RWPE1 (cell line): Measurements from ENCODE around the gene THAP6.
"Not testable (repeated sequence)": the region's sequence is repeated elsewhere in the genome, so short reads cannot be mapped to it uniquely, and the experiment has no call there.

Experiments
- CTCF ChIA-PET: fragments of 350-600 bp; sonication (Branson Sonifier 250); formaldehyde crosslinking; extraction: SDS; loops from one replicate; lab custom pipeline; 2021; lab: Yijun Ruan, JAX
- POLR2A ChIA-PET: fragments of 400-600 bp; formaldehyde crosslinking; extraction: SDS; loops from one replicate; lab custom pipeline; 2020; ENCODE audit warnings: antibody characterized with exemption; ENCODE audit not compliant: low non-redundant PET; lab: Yijun Ruan, JAX
- DNase-seq: peaks from one replicate; pipeline ENCODE4 v3.0.0; 2012; ENCODE audit warnings: low spot score
- H3K27ac ChIP-seq: fragments of 450-650 bp; 2 replicates; pipeline ENCODE4 v1.5.1; 2017
- TF ChIP-seq, protein P1 (sequence below): fragments of 450-650 bp; conservative IDR thresholded peaks from 2 replicates; pipeline ENCODE4 v1.5.1; 2017; ENCODE audit warnings: low read depth, mild to moderate bottlenecking

THAP6 gene

DNA sequence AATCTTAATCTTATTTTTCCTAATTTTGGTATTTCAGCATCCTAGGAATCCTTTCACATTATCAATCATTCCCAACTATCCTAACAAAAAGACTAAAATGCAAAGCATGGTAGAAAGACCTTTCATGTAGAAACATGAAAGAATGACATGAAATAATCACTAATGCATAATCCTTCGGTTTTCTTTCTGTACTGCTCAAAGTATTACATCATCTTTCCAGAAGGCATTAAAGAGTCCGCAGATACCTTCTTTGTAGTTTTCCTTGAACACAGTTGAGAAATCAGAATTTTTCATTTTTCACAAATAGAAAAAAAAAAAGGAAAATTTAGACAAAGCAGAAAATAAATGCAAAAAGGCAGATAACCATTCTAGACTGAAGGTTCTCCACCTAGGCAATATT is 11.6 kb upstream of the THAP6 start:
- ChIA-PET CTCF (no interaction called here), POLR2A (no interaction called here)

DNA sequence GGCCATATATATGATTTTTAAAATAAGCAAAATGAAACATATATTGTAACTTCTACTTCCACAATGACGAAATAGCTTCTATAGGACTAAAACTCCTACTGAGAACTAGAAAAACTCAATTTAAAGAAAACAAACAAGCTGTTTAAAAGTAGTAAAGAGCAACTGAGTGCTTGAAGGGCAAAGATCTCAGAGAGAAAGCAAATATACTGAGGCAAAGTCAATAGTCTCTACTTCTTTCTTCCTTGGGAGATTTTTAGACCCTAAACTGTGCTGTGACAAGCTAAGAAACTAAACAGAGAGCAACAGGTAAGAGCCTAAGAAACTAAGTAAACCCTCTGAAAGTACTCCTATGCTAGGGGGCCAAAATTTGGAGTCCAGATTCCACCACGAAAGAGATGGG is 8.6 kb upstream of the THAP6 start:
- TF ChIP-seq, protein P1, sequence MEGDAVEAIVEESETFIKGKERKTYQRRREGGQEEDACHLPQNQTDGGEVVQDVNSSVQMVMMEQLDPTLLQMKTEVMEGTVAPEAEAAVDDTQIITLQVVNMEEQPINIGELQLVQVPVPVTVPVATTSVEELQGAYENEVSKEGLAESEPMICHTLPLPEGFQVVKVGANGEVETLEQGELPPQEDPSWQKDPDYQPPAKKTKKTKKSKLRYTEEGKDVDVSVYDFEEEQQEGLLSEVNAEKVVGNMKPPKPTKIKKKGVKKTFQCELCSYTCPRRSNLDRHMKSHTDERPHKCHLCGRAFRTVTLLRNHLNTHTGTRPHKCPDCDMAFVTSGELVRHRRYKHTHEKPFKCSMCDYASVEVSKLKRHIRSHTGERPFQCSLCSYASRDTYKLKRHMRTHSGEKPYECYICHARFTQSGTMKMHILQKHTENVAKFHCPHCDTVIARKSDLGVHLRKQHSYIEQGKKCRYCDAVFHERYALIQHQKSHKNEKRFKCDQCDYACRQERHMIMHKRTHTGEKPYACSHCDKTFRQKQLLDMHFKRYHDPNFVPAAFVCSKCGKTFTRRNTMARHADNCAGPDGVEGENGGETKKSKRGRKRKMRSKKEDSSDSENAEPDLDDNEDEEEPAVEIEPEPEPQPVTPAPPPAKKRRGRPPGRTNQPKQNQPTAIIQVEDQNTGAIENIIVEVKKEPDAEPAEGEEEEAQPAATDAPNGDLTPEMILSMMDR, result no peak
- no peak for DNase-seq
- ChIA-PET POLR2A (no interaction called here), CTCF (interaction anchor here (0.7 kb wide), 1 partner anchor 271 kb away, joined by 3 read pairs; no protein-coding TSS in a partner anchor)
- no peak overlapping the region for H3K27ac ChIP-seq

More for the DNA sequence above, 11.6 kb upstream of the THAP6 start:
- H3K27ac ChIP-seq, result no peak overlapping the region
- TF ChIP-seq, protein P1, result no peak
- DNase-seq, result no peak

- H3K27ac ChIP-seq, CTCF ChIA-PET, DNase-seq, POLR2A ChIA-PET: not testable (repeated sequence)
Observed at GRCh38 chr4:75509592-75509991, 4.7 kb upstream of the THAP6 start.

DNA sequence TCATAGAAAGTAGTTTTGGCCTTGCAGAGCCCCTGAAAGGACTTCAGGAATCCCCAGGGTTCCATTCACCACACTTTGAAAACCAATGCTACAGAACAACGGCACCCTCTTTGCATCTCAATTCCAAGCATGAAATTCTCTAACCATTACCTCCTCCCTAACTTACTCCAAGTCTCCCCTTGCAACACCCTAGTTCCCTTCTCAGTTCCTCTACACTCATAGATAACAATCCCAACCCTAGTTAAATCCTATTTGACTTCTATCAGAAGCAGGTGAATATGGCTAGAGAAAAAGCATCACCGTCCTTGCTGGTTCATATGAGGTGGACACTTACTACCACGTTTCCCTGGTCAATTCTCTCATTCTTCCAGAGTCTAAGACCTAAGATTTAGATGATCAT is 2.4 kb upstream of the THAP6 start:
- H3K27ac ChIP-seq, result no peak overlapping the region
- TF ChIP-seq, protein P1, result no peak
- no peak for DNase-seq
- POLR2A ChIA-PET, result no interaction called here
- CTCF ChIA-PET, result no interaction called here

- TF ChIP-seq, protein P1, result no peak
- POLR2A ChIA-PET, result no interaction called here
- H3K27ac ChIP-seq, result no peak overlapping the region
- CTCF ChIA-PET, result interaction anchor here (0.9 kb wide), 1 partner anchor 638 kb away, joined by 6 read pairs; no protein-coding TSS in a partner anchor
- DNase-seq, result peak; percentile 26
Observed at GRCh38 chr4:75512386-75513211, 1.7 kb upstream of the THAP6 start.

DNA sequence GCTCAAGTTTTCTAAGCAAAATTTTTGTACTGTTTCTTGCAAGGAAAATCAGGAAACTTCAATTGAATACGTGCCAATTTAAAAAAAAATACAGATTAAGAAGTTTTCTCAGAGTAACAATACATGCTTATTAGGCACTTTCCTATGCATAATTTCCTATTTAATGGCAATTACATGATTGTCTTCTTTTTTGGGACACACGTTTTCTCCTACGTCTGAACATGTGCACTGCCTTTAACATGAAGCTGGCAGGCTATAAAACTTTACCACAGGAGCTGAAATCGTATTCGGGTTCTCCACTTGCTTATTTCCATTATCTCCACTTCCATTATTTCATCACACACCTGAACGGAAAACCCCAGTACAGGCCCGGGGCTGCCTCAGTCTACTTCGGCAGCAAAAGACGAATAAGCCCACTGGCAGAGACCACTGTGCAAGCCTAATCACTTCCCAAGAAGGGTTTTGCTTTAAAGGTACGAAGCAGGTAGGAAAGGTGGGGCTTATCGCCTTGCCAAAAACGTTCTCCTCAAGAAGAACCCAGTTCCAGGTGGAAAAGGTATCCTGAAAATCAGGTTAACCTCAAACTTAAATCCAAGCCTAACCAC is 645 bp upstream of the THAP6 start:
- TF ChIP-seq, protein P1, result no peak
- POLR2A ChIA-PET, result no interaction called here
- CTCF ChIA-PET, result interaction anchor here (0.6 kb wide), 1 partner anchor 44 kb away, joined by 3 read pairs; no protein-coding TSS in a partner anchor
- DNase-seq, result no peak
- H3K27ac ChIP-seq, result peak overlapping the region; percentile 96
